GM18909 (cell line): ENCODE measurements around the gene LUM.
"Not testable (repeated sequence)": the region's sequence is repeated elsewhere in the genome, so short reads cannot be mapped to it uniquely, and the experiment has no call there.

Source experiments
- ATAC-seq: cut with Tn5 transposase; IDR thresholded peaks from one replicate; pipeline ENCODE4 v1.9.1; 2021; ENCODE audit warnings: mild to moderate bottlenecking; ENCODE audit not compliant: unreplicated experiment, poor library complexity

The LUM gene

DNA sequence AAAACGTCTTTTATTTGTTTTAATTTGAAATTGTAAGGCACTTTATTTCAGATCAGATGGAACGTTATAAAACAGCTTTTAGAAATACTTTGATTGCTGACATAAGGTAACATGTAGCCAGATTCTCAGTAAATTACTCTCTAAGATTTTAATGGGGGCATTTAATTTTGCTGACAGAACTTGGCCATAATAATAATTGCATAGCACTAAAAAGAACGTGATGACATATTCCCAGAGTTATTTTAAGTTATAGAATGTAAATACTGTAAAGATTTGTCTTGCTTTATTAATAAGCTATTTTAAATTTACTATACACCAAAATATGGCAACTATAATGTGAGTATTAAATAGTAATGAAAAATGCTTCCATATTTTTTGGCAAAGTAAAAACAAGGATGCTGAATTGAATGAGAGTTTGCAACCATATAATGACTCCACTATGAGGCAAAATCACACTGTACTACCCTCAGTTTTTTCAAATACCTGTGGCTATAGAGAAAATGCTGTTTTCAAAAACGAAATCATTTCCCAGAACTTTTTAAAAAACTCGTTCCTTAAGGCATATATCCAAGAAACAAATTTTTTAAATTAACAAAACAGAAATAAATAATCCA, 876 bp downstream of the LUM start:
- ATAC-seq = no peak

DNA sequence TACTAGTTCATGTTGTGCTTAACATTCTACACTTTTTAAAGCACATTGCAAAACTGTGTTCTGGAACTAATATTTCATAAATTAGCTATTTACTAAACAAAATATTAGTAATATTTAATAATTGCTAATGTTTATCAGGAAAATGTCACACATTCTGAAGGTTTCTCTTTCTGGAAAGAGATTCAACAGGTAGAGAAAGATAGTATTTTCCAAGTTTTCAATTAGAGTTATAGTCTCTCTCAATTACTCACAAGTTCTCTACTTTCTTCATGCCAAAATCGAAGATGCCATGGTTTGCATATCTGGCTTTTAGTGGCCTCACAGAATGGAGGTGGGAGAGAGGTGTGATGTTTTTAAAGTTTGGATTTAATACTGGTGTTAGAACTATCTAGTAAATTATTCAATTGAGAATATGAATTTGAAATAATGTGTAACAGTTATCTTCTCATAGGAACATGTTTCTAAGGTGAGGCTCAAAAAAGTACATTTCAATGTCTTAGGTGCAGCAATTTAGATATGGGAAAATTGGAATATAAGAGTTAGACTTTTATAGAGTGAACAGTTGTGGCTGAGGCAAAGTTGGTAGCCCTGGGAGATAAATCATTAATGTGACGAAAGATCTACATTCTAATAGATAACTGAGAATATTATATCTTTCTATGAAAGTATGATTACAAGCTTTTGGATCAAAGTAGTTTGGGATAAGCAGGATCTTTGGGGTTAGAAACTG, 1.5 kb downstream of the LUM start:
- ATAC-seq = no peak

DNA sequence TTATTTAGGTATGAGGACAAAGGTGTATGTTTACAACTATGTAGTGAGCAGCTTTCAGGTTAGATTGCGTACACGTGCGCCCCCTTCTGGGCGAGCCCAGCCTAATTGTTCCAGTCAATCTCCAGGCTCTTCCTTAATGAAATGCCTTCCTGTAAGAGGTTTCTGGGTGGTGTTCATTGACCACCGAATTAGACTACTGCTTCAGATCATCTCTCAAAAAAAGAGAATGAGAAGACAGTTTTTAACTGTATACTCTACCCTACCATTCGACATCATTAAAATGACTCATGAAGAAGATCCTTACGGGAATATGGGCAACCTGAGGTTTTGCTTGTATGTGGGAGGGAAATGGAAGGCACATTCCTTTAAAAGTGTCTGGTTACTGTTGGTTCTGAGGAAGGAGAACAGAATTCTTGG, 2.1 kb downstream of the LUM start:
- peak; percentile 83 for ATAC-seq

DNA sequence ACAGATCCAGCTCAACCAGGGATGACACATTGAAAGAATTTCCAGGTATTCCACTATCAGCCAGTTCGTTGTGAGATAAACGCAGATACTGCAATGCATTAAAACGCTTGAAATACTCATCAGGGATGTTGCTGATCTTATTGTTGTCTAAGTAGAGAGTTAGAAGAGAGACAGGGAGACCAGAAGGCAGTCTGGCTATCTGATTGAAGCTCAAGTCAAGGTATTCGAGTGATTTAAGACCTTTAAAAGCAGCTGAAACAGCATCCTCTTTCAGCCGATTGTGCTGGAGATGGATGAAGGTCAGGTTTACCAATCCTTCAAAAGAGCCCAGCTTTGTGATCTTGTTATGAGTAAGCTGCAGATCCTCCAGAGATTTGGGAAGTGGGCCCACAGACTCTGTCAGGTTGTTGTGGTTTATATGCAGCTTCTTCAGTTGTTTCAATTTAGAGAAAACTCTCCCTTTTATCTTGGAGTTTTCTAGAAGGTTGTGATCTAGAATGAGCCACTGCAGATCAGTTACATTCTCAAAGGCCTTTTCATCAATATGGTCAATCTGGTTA, 3.0 kb downstream of the LUM start:
- ATAC-seq = no peak

DNA sequence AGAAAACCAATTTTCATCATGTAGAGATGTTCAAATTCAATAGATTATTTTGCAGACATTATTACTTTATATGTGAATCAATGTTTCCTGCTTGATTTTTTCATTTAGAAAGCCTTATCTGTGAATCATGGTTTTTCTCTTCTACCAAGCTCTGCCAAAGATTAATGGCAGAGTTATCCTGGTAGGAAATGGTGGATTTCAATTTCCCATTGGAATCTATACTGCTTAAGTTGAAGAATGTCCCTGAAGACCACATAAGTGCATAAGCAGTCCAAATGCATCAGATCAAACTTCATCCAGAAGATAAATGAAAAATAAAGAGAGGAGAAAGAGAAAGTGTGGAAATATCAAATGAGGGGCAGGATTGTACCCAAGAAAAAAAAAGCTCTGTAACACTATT, 5.0 kb downstream of the LUM start:
- ATAC-seq = no peak

DNA sequence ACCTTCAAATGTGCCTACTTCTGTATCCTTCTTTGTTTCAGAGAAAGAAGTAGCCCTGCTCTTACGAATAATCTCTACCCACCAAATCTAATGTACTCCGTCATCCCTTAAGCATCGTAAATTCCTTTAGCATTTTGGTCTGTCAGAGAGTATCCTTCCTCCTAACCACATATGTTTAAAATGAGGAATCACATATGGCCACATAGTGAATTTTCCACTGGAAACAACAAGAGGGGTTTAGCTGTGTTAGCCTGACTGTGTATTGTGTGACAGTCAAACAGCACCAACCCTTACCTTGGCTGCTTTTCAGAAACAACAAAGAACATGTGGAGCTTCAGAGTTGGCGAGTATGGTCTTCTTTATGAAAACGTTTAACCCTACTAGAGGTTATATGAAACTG, 5.5 kb downstream of the LUM start:
- no peak for ATAC-seq

DNA sequence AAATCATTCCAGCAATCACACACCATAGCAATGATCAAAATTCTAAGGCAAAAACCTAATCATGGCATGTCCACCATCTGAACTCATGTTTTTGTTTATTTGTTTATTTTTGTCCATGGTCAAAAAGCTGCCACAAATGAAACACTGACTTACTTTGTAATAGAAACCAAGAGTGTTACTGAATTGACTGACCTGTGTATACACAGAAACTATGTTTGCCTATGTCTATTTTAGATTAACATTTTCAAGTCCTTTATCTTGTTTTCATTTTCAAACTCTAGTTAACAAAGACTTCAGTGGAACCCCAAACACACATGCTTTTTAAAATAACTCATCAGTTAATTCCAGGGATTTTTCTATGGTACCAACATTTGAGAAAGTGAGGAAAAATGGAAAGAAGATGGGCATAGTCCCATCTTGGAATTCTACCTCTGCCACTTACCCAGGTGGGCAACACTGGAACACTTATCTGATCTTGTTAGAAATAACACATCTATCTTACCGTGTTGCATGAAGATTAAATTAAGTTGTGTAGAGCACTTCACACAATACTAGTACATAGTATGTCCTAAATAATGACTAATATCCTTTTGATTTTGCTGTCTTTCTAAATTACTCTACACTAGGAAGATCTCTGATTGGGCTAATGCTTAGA, 6.4 kb downstream of the LUM start:
- peak; percentile 54 for ATAC-seq

DNA sequence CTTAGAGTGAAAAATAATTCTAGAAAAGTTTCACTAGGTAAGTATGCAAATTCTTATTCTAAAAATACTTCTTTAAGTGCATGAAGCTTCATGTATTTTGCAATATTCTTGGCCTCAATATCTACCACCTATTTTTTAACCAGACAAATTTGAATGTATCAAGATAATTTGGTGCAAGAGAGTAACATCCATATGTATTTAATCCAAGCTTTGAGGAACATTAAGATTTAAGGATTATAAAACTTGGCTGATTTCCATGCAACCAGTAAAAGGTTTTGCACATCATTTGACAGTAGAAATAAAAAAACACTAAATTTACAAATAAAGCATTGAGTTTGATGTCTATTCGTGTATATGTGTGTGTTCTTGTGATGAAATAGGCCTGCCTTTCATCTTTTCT, 7.7 kb downstream of the LUM start:
- no peak for ATAC-seq

DNA sequence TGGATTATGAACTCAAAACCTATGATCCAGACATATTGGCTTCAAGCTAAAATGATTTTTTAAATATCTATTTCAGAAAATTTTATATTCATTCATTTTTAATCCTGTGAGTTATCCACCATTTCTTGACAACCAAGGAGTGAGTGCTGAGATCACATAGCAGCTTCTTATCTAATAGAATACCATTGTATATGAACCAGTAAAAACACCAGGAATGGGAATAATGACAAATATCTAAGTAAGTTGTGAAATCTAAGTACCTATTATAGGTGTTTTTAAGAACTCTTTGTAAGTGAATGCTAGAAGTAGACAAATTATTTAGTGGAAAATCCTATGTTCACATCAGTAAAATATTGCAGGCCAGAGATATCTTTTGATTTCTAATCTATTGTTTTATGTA, 8.2 kb downstream of the LUM start:
- no peak for ATAC-seq

DNA sequence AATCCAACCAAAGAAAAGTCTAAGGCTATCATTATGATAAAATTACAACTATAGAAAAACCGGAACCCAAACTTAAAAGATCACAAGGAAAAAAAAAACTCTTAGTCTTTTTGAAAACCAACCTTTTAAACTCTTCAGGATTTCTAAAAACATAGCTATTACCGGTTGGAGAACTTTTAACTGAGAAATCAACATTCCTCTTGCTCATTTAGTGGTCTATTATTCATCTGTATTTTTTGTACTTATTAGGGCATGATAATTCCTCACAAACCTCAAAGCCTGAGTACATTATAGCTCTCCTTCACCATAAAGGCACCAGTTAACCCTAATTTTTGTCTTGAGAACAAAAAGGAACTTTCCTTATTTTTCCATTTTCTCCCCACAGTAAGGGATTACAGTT, 10.4 kb downstream of the LUM start:
- no peak for ATAC-seq

DNA sequence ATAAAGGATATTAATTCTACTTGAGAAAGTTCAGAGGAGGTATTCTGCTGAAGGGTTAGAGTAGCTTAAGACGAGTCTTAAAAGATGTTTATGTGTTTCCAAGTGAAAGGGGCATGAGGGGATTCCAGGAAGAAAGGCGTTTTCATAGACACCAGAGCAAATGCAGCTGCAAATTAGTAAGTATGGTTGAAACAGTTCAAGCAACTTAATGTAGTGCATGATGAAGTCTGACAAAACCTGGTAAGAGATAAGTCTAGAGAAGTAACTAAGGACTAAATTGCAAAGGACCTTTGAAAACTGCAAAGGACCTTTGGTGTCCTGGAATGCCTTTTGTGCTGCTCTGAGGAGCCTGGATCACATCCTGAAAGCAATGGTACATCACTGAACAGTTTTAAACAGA, 11.5 kb downstream of the LUM start:
- ATAC-seq = no peak

DNA sequence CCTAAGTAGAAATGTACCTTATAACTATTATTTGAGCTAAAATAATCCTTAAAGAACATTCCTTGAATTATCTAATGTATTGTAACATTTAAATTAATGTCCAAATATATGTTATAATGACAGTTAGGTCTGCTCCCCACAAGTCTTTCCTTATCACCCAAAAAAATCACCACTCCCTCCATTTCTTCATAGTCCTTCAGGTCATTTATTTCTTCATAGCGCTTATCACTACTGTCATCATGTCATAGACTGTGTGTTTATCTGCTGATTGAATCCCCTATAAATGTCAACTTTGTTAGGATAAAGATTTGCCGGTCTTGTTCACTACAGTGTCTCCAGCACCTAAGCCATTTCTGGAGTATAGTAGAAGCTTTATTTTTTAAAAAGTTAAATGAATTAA, 12.0 kb downstream of the LUM start:
- ATAC-seq = no peak

DNA sequence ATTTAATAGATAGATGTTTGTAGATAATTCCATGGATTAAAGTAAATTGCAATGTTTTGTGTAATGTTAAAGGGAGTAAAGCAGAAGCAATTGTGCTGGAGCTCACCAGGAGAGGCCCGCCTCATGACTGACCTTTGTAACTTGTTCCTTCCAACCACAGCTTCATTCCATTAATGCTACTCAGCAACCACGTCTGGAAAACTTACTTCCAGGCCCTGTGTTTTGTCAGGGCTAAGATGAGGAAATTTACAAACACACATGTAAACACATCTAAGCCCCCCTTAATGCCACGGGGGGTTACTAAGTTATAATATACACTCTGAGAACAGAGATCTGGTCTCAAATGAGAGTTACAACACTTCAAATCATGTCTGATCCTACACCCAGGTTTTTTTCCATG, 12.4 kb downstream of the LUM start:
- no peak for ATAC-seq

DNA sequence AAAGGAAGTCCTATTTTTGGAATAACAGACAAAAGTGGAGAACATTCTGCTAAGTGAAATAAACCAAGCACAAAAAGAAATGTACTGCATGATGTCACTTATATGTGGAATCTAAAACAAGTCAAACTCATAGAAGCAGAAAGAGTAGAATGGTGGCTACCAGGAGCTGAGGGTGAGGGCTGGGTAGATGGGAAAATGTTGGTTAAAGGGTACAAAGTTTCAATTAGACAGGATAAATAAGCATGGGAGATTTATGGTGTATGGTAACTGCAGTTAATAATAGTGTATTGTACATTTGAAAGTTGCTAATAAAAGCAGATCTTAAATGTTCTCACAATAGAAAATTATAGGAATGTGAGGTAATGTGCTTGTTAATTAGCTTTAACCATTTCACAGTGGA, 12.8 kb downstream of the LUM start:
- ATAC-seq = no peak

DNA sequence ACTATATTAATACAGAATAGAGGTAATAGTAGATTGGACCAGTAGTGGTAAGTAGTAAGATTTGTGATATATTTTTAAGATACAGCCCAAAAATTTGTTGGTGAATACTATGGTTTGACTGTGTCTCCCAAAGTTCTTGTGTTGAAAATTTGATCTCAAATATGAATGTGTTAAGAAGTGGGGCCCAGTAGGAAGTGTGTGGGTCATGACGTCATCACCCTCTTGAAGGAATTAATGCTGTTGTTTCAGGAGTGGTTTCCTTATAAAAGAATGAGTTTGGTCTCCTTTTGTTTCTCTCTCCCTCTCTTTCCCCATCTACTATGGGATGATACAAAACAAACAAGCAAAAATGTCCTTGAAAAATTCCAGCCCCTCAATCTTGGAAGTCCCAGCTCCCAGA, 16.3 kb downstream of the LUM start:
- no peak for ATAC-seq

DNA sequence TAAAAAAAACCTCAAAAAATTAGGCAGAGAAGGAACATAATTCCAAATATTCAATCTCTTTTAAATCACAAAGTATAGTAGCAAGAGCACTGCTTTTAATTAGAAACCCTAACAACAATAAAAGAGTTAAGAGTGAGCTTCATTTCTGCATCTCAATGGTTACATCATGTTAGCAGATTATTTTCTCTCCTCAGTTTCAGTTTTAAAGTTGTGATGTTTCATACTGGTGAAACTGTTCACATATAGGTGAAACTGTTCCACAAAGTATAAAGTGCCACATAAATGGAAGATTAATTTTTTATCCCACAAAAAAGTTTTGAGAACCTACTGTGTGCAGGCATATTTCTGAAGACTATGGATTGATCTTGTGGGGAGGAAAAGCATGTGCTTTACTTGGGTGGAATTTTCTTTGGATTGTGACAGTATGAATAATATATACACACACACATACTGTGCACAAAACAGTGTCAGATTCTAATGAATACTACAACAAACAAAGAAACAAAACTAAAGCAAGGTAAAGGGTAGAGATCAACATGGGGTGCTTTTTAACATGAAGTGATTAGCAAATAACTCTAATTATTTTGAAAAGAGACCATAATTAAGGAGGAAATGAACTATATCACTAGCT, 17.1 kb downstream of the LUM start:
- ATAC-seq = no peak

DNA sequence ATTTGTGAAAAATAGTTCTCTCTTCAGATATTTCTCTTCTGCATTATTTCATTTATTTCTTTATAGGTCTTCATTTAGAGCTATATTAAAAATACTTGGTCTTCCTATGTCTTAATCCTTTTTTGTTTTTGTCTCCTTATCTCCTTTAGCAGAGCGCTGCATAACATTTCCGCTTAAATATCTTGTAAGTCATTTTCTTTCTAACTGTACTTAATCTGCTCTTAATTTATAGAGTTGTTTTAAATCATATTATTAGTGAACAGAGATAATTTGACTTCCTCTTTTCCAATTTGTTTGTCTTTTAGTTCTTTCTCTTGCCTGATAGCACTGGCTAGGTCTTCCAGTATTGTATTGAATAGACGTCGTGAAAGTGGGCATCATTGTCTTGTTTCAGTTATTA, 18.0 kb downstream of the LUM start:
- no peak for ATAC-seq

DNA sequence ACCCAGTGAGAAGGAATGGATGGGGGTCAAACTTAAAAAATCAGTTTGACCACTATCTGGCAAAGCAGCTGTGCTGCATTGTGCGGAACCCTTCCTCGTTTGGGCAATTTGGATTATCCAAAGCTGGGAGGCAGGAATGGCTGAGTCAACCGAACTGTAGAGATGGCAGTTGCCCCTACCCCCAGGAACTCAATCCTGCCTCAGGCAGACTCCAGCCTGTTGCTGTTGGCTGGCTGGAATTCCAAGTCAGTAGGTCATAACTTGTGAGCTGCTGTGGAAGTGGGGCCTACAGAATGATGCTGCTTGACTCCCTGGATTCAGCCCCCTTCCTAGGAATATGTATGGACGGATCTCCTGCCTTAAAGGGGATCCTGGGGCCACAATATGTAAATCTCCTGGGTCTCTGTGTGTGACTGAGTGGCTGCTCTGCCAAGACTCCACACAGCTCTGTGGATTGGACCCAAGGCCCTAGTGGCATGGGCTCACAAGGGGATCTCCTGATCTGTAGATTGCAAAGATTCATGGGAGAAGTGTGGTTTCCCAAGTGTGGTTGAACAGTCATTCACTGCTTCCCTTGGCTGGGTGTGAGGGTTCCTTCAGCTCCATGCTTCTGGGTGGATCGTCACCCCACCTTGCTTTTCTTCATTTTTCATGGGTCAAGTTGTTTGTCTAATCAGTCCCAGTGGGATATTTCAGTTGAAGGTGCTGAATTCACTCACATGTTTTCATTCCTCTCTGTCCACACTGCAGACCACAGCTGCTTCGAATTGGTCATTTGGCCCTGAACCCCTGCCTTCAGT, 19.2 kb downstream of the LUM start:
- ATAC-seq = no peak

DNA sequence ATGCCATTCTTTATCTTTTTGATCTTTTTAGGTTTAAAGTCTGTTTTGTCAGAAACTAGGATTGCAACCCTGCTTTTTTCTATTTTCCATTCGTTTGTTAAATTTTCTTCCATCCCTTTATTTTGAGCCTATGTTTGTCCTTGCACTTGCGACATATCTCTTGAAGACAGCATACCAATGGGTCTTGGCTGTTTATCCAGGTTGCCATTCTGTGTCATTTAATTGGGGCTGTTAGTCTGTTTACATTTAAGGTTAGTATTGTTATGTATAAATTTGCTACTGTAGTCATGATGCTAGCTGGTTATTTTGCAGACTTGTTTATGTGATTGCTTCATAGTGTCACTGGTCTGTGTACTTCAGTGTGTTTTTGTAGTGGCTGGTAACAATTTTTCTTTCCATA, 21.3 kb downstream of the LUM start:
- not testable (repeated sequence) for ATAC-seq

DNA sequence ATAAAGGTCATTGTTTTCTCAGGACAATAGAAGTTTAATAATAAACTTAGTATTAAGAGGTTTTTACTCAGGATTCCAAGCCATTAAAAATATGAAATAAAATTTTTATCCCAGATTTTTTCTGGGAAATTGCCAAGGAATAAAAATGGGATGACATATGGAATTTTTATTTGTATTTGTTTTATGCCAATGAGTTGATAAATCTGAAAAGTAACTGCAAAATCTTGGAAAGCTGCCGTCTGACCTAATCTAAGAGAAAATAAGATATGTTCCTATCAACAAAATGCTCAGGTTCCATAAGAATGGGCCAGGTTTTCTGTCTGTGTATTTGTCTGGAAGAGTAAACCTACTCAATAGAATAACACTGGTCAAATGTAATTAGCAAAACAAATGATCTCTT, 31.3 kb downstream of the LUM start:
- no peak for ATAC-seq
